Measurements from ENCODE around the gene KCTD6.

Gene KCTD6

GRCh38 chr3:58487140-58487886 is 4.6 kb upstream of the KCTD6 start:
- no peak overlapping the region for H3K27ac ChIP-seq (ENCODE audit: low read depth, low read length)
- H3K4me1 ChIP-seq (ENCODE audit: control insufficient read depth, insufficient read depth, low read length), result peaks cover 32% of the 10 kb centered on the region
- H3K9me3 ChIP-seq (ENCODE audit: control insufficient read depth, insufficient read depth, low read depth, low read length), result no peaks in the 10 kb centered on the region
- no peaks in the 10 kb centered on the region for H3K36me3 ChIP-seq (ENCODE audit: control insufficient read depth, insufficient read depth, low read length)
- H3K4me3 ChIP-seq (ENCODE audit: low read depth, low read length), result no peak overlapping the region
- H3K9ac ChIP-seq (ENCODE audit: low read length), result no peak overlapping the region
- H3K27me3 ChIP-seq (ENCODE audit: control insufficient read depth, insufficient read depth, low read length), result no peaks in the 10 kb centered on the region

GRCh38 chr3:58488967-58489366 is 2.9 kb upstream of the KCTD6 start:
- no peak overlapping the region for H3K9ac ChIP-seq (ENCODE audit: low read length)
- no peaks in the 10 kb centered on the region for H3K36me3 ChIP-seq (ENCODE audit: control insufficient read depth, insufficient read depth, low read length)
- no peaks in the 10 kb centered on the region for H3K9me3 ChIP-seq (ENCODE audit: control insufficient read depth, insufficient read depth, low read depth, low read length)
- H3K4me1 ChIP-seq (ENCODE audit: control insufficient read depth, insufficient read depth, low read length), result peaks cover 41% of the 10 kb centered on the region
- H3K4me3 ChIP-seq (ENCODE audit: low read depth, low read length), result no peak overlapping the region
- H3K27ac ChIP-seq (ENCODE audit: low read depth, low read length), result no peak overlapping the region
- H3K27me3 ChIP-seq (ENCODE audit: control insufficient read depth, insufficient read depth, low read length), result no peaks in the 10 kb centered on the region

GRCh38 chr3:58490860-58491501 is 915 bp upstream of the KCTD6 start:
- H3K27me3 ChIP-seq (ENCODE audit: control insufficient read depth, insufficient read depth, low read length), result no peaks in the 10 kb centered on the region
- H3K4me3 ChIP-seq (ENCODE audit: low read depth, low read length), result peak overlapping the region; percentile 59
- peaks cover 48% of the 10 kb centered on the region for H3K4me1 ChIP-seq (ENCODE audit: control insufficient read depth, insufficient read depth, low read length)
- H3K27ac ChIP-seq (ENCODE audit: low read depth, low read length), result peak overlapping the region; percentile 1; the same call in 1 of the 2 replicates
- no peaks in the 10 kb centered on the region for H3K36me3 ChIP-seq (ENCODE audit: control insufficient read depth, insufficient read depth, low read length)
- H3K9me3 ChIP-seq (ENCODE audit: control insufficient read depth, insufficient read depth, low read depth, low read length), result no peaks in the 10 kb centered on the region
- peak overlapping the region; percentile 56 for H3K9ac ChIP-seq (ENCODE audit: low read length)

GRCh38 chr3:58492494-58492905 is 604 bp downstream of the KCTD6 start:
- Histone ChIP-seq H3K27ac (ENCODE audit: low read depth, low read length) (no peak overlapping the region; the same call in 1 of the 2 replicates), H3K27me3 (ENCODE audit: control insufficient read depth, insufficient read depth, low read length) (no peaks in the 10 kb centered on the region), H3K36me3 (ENCODE audit: control insufficient read depth, insufficient read depth, low read length) (no peaks in the 10 kb centered on the region), H3K9ac (ENCODE audit: low read length) (peak overlapping the region; percentile 83), H3K4me1 (ENCODE audit: control insufficient read depth, insufficient read depth, low read length) (peaks cover 56% of the 10 kb centered on the region), H3K9me3 (ENCODE audit: control insufficient read depth, insufficient read depth, low read depth, low read length) (no peaks in the 10 kb centered on the region), H3K4me3 (ENCODE audit: low read depth, low read length) (peak overlapping the region; percentile 77)

GRCh38 chr3:58494107-58494506 is 2.2 kb downstream of the KCTD6 start:
- peak overlapping the region; percentile 77 for H3K4me3 ChIP-seq (ENCODE audit: low read depth, low read length)
- no peaks in the 10 kb centered on the region for H3K9me3 ChIP-seq (ENCODE audit: control insufficient read depth, insufficient read depth, low read depth, low read length)
- H3K9ac ChIP-seq (ENCODE audit: low read length), result peak overlapping the region; percentile 47
- peaks cover 1% of the 10 kb centered on the region; the same call in 1 of the 2 replicates for H3K36me3 ChIP-seq (ENCODE audit: control insufficient read depth, insufficient read depth, low read length)
- H3K27ac ChIP-seq (ENCODE audit: low read depth, low read length), result no peak overlapping the region
- peaks cover 49% of the 10 kb centered on the region for H3K4me1 ChIP-seq (ENCODE audit: control insufficient read depth, insufficient read depth, low read length)
- no peaks in the 10 kb centered on the region for H3K27me3 ChIP-seq (ENCODE audit: control insufficient read depth, insufficient read depth, low read length)

GRCh38 chr3:58495101-58495500 is 3.2 kb downstream of the KCTD6 start:
- H3K4me3 ChIP-seq (ENCODE audit: low read depth, low read length), result peak overlapping the region; percentile 77; the same call in 1 of the 2 replicates
- H3K9me3 ChIP-seq (ENCODE audit: control insufficient read depth, insufficient read depth, low read depth, low read length), result no peaks in the 10 kb centered on the region
- no peaks in the 10 kb centered on the region for H3K27me3 ChIP-seq (ENCODE audit: control insufficient read depth, insufficient read depth, low read length)
- H3K27ac ChIP-seq (ENCODE audit: low read depth, low read length), result no peak overlapping the region
- peaks cover 47% of the 10 kb centered on the region for H3K4me1 ChIP-seq (ENCODE audit: control insufficient read depth, insufficient read depth, low read length)
- no peak overlapping the region for H3K9ac ChIP-seq (ENCODE audit: low read length)
- peaks cover 9% of the 10 kb centered on the region; the same call in 1 of the 2 replicates for H3K36me3 ChIP-seq (ENCODE audit: control insufficient read depth, insufficient read depth, low read length)

GRCh38 chr3:58496206-58496857 is 4.4 kb downstream of the KCTD6 start:
- no peaks in the 10 kb centered on the region for H3K27me3 ChIP-seq (ENCODE audit: control insufficient read depth, insufficient read depth, low read length)
- peaks cover 16% of the 10 kb centered on the region for H3K36me3 ChIP-seq (ENCODE audit: control insufficient read depth, insufficient read depth, low read length)
- no peaks in the 10 kb centered on the region for H3K9me3 ChIP-seq (ENCODE audit: control insufficient read depth, insufficient read depth, low read depth, low read length)
- no peak overlapping the region for H3K9ac ChIP-seq (ENCODE audit: low read length)
- peak overlapping the region; percentile 30; the same call in 1 of the 2 replicates for H3K27ac ChIP-seq (ENCODE audit: low read depth, low read length)
- peaks cover 41% of the 10 kb centered on the region for H3K4me1 ChIP-seq (ENCODE audit: control insufficient read depth, insufficient read depth, low read length)
- H3K4me3 ChIP-seq (ENCODE audit: low read depth, low read length), result peak overlapping the region; percentile 2; the same call in 1 of the 2 replicates

GRCh38 chr3:58497097-58497496 is 5.2 kb downstream of the KCTD6 start:
- peaks cover 23% of the 10 kb centered on the region for H3K36me3 ChIP-seq (ENCODE audit: control insufficient read depth, insufficient read depth, low read length)
- H3K9me3 ChIP-seq (ENCODE audit: control insufficient read depth, insufficient read depth, low read depth, low read length), result no peaks in the 10 kb centered on the region
- H3K4me3 ChIP-seq (ENCODE audit: low read depth, low read length), result peak overlapping the region; percentile 36
- 0 out of 2 replicates have a peak overlapping the region, but pooled peaks have one; percentile 50 for H3K27ac ChIP-seq (ENCODE audit: low read depth, low read length)
- H3K27me3 ChIP-seq (ENCODE audit: control insufficient read depth, insufficient read depth, low read length), result no peaks in the 10 kb centered on the region
- H3K4me1 ChIP-seq (ENCODE audit: control insufficient read depth, insufficient read depth, low read length), result peaks cover 39% of the 10 kb centered on the region
- peak overlapping the region; percentile 7 for H3K9ac ChIP-seq (ENCODE audit: low read length)

GRCh38 chr3:58502872-58503271 is 11.0 kb downstream of the KCTD6 start:
- Histone ChIP-seq H3K4me3 (ENCODE audit: low read depth, low read length) (no peak overlapping the region), H3K27ac (ENCODE audit: low read depth, low read length) (no peak overlapping the region), H3K4me1 (ENCODE audit: control insufficient read depth, insufficient read depth, low read length) (no peaks in the 10 kb centered on the region; the same call in 1 of the 2 replicates), H3K36me3 (ENCODE audit: control insufficient read depth, insufficient read depth, low read length) (peaks cover 34% of the 10 kb centered on the region), H3K9ac (ENCODE audit: low read length) (no peak overlapping the region), H3K9me3 (ENCODE audit: control insufficient read depth, insufficient read depth, low read depth, low read length) (no peaks in the 10 kb centered on the region), H3K27me3 (ENCODE audit: control insufficient read depth, insufficient read depth, low read length) (no peaks in the 10 kb centered on the region)

GRCh38 chr3:58507356-58508078 is 15.6 kb downstream of the KCTD6 start:
- Histone ChIP-seq H3K4me1 (ENCODE audit: control insufficient read depth, insufficient read depth, low read length) (no peaks in the 10 kb centered on the region; the same call in 1 of the 2 replicates), H3K27ac (ENCODE audit: low read depth, low read length) (no peak overlapping the region), H3K27me3 (ENCODE audit: control insufficient read depth, insufficient read depth, low read length) (no peaks in the 10 kb centered on the region), H3K4me3 (ENCODE audit: low read depth, low read length) (no peak overlapping the region), H3K9ac (ENCODE audit: low read length) (no peak overlapping the region), H3K9me3 (ENCODE audit: control insufficient read depth, insufficient read depth, low read depth, low read length) (no peaks in the 10 kb centered on the region), H3K36me3 (ENCODE audit: control insufficient read depth, insufficient read depth, low read length) (peaks cover 7% of the 10 kb centered on the region; the same call in 1 of the 2 replicates)
